IMR-90 (cell line): Measurements from ENCODE around the gene TCF7.

ENCODE experiments used
- CTCF ChIP-seq: conservative IDR thresholded peaks from 2 replicates; pipeline ENCODE4 v1.5.1; 2012; ENCODE audit warnings: mild to moderate bottlenecking, low read depth, low read length, improper control_type of control experiment
- POLR2A ChIP-seq: IDR thresholded peaks from 2 replicates; pipeline ENCODE4 v1.6.1; 2012; ENCODE audit warnings: mild to moderate bottlenecking, low read depth, low read length
- RFX5 ChIP-seq: IDR thresholded peaks from 2 replicates; pipeline ENCODE4 v1.8.0; 2012; ENCODE audit warnings: low read depth, mild to moderate bottlenecking, low read length, moderate library complexity

- TF ChIP-seq POLR2A (peak; percentile 100), CTCF (no peak), RFX5 (no peak)
Measured at GRCh38 chr5:134176511-134177368, 62.3 kb downstream of the TCF7 start, which contains the start of gene SKP1.
